Smooth muscle cell (in vitro differentiated cells): ENCODE data around the gene LAMC3. TPM values are rescaled to one million over a fixed set of nuclear protein-coding genes. Genes with fewer than 3 reads are reported as not detected.
"Not testable (repeated sequence)": the region's sequence is repeated elsewhere in the genome, so short reads cannot be mapped to it uniquely, and the experiment has no call there.

Source experiments
- DNase-seq: peaks from one replicate; lab custom pipeline; 2025; ENCODE audit not compliant: unreplicated experiment; lab: John Stamatoyannopoulos, UW
- H2AFZ ChIP-seq: fragments of 200-600 bp; sonication (generic); 2 replicates; pipeline ENCODE4 v1.6.0; 2016; ENCODE audit warnings: antibody characterized with exemption, low read depth, mild to moderate bottlenecking
- H3F3A ChIP-seq: fragments of 200-600 bp; sonication (generic); 2 replicates; pipeline ENCODE4 v1.6.0; 2017; ENCODE audit warnings: antibody characterized with exemption, low read depth
- H3K27ac ChIP-seq: fragments of 200-600 bp; sonication (generic); 2 replicates; pipeline ENCODE4 v1.5.1; 2016; ENCODE audit warnings: low read depth, mild to moderate bottlenecking
- H3K27me3 ChIP-seq: fragments of 200-600 bp; sonication (generic); 2 replicates; pipeline ENCODE4 v1.6.1; 2016; ENCODE audit warnings: low read depth, mild to moderate bottlenecking
- H3K36me3 ChIP-seq: fragments of 200-600 bp; sonication (generic); 2 replicates; pipeline ENCODE4 v1.5.1; 2016; ENCODE audit warnings: low read depth
- H3K4me1 ChIP-seq: fragments of 200-600 bp; sonication (generic); 2 replicates; pipeline ENCODE4 v1.5.1; 2016; ENCODE audit warnings: low read depth
- H3K4me2 ChIP-seq: fragments of 200-600 bp; sonication (generic); 2 replicates; pipeline ENCODE4 v1.6.0; 2016; ENCODE audit warnings: mild to moderate bottlenecking
- H3K4me3 ChIP-seq: fragments of 200-600 bp; sonication (generic); 2 replicates; pipeline ENCODE4 v1.5.1; 2016; ENCODE audit warnings: mild to moderate bottlenecking
- H3K79me2 ChIP-seq: fragments of 200-600 bp; sonication (generic); 2 replicates; pipeline ENCODE4 v1.6.0; 2016; ENCODE audit warnings: low read depth, mild to moderate bottlenecking
- H3K9ac ChIP-seq: fragments of 200-600 bp; sonication (generic); 2 replicates; pipeline ENCODE4 v1.6.0; 2016; ENCODE audit warnings: low read depth
- H3K9me3 ChIP-seq: fragments of 200-600 bp; sonication (generic); replicated peaks from 2 replicates; pipeline ENCODE4 v1.5.1; 2016; ENCODE audit warnings: low read depth
- H4K20me1 ChIP-seq: fragments of 200-600 bp; sonication (generic); 2 replicates; pipeline ENCODE4 v1.6.0; 2016; ENCODE audit warnings: low read depth
- CTCF ChIP-seq: fragments of 200-600 bp; sonication (generic); IDR thresholded peaks from 2 replicates; pipeline ENCODE4 v1.5.1; 2017; ENCODE audit warnings: borderline replicate concordance, mild to moderate bottlenecking, antibody characterized with exemption; ENCODE audit not compliant: insufficient read depth, poor library complexity, severe bottlenecking
- WGBS: methylation state at CpG from one replicate; pipeline ENCODE4 v1.1.7; 2016; ENCODE audit warnings: low lambda C conversion rate; 5-methylcytosine and 5-hydroxymethylcytosine counted together
- polyA plus RNA-seq: library from polyadenylated mRNA; unstranded; fragments of >200 nt; fragmentation: Nextera tagmentation; extraction: Ambion mirVana; gene quantifications from 2 replicates; pipeline ENCODE4 v1.2.1, GENCODE V29; 2016
- total RNA-seq: library from RNA; depleted of rRNA; stranded (reverse); fragments of >200 nt; gene quantifications from 2 replicates; pipeline ENCODE4 v1.2.3, GENCODE V29; 2014

Gene LAMC3
- total and polyA plus RNA-seq, 2 experiments from 2014 or later, result 21.3 to 72.0 TPM

- no peak for DNase-seq
- Histone ChIP-seq H2AFZ (no peak overlapping the region), H3K9ac (no peak overlapping the region), H3K4me2 (no peak overlapping the region), H3K9me3 (no peaks in the 10 kb centered on the region), H3K36me3 (no peaks in the 10 kb centered on the region), H3K27me3 (no peaks in the 10 kb centered on the region), H3F3A (no peaks in the 10 kb centered on the region), H3K4me1 (peaks cover 7% of the 10 kb centered on the region), H3K27ac (no peak overlapping the region), H3K4me3 (no peak overlapping the region), H4K20me1 (no peaks in the 10 kb centered on the region), H3K79me2 (no peaks in the 10 kb centered on the region)
- 80% methylated on average over 22 of the region's 22 CpGs for WGBS
- no peak for TF ChIP-seq CTCF
Measured at GRCh38 chr9:130998597-130999244, 10.3 kb upstream of the LAMC3 start.

- no peaks in the 10 kb centered on the region for H3K36me3 ChIP-seq
- H3K4me2 ChIP-seq, result no peak overlapping the region
- H2AFZ ChIP-seq, result no peak overlapping the region
- H4K20me1 ChIP-seq, result no peaks in the 10 kb centered on the region
- H3K4me3 ChIP-seq, result no peak overlapping the region
- H3K9ac ChIP-seq, result no peak overlapping the region
- no peaks in the 10 kb centered on the region for H3F3A ChIP-seq
- no peaks in the 10 kb centered on the region for H3K79me2 ChIP-seq
- 73% methylated on average over 3 of the region's 3 CpGs for WGBS
- TF ChIP-seq CTCF, result no peak
- H3K9me3 ChIP-seq, result no peaks in the 10 kb centered on the region
- peaks cover 7% of the 10 kb centered on the region for H3K4me1 ChIP-seq
- DNase-seq, result no peak
- no peak overlapping the region for H3K27ac ChIP-seq
- H3K27me3 ChIP-seq, result no peaks in the 10 kb centered on the region
Measured at GRCh38 chr9:130999245-130999623, 9.7 kb upstream of the LAMC3 start.

- H3K36me3 ChIP-seq, H3F3A ChIP-seq, H2AFZ ChIP-seq, H3K9me3 ChIP-seq, H4K20me1 ChIP-seq, H3K4me1 ChIP-seq, H3K4me3 ChIP-seq, DNase-seq, H3K27ac ChIP-seq, H3K27me3 ChIP-seq, H3K9ac ChIP-seq, H3K79me2 ChIP-seq, H3K4me2 ChIP-seq: not testable (repeated sequence)
- 96% methylated on average over 9 of the region's 9 CpGs for WGBS
Measured at GRCh38 chr9:131000526-131000925, 8.4 kb upstream of the LAMC3 start.

- Histone ChIP-seq H3F3A (no peaks in the 10 kb centered on the region), H3K4me2 (no peak overlapping the region), H3K27ac (no peak overlapping the region), H3K9ac (no peak overlapping the region), H4K20me1 (no peaks in the 10 kb centered on the region), H3K27me3 (no peaks in the 10 kb centered on the region), H3K79me2 (no peaks in the 10 kb centered on the region), H2AFZ (no peak overlapping the region), H3K9me3 (no peaks in the 10 kb centered on the region), H3K4me1 (no peaks in the 10 kb centered on the region), H3K36me3 (no peaks in the 10 kb centered on the region), H3K4me3 (no peak overlapping the region)
- 83% methylated on average over 3 of the region's 3 CpGs for WGBS
- no peak for DNase-seq
- no peak for TF ChIP-seq CTCF
Measured at GRCh38 chr9:131001021-131001420, 8.0 kb upstream of the LAMC3 start.
